MM.1S (cell line): ENCODE data around the gene SNRPD3.

Experiments used
- DNase-seq: peaks from one replicate; pipeline ENCODE4 v3.0.0-alpha.2; 2015
- H2AFZ ChIP-seq: fragments of 300-600 bp; sonication (generic); 2 replicates; pipeline ENCODE4 v1.6.0; 2016; ENCODE audit warnings: antibody characterized with exemption, low read length
- H3F3A ChIP-seq: fragments of 300-600 bp; sonication (generic); 2 replicates; pipeline ENCODE4 v1.6.1; 2016; ENCODE audit warnings: mild to moderate bottlenecking, antibody characterized with exemption, low read length, moderate library complexity, mixed read lengths; ENCODE audit not compliant: insufficient read depth
- H3K27ac ChIP-seq: fragments of 300-600 bp; sonication (generic); 2 replicates; pipeline ENCODE4 v1.5.1; 2016; ENCODE audit warnings: mild to moderate bottlenecking, low read length
- H3K27me3 ChIP-seq: fragments of 300-600 bp; sonication (generic); replicated peaks from 2 replicates; pipeline ENCODE4 v1.6.0; 2016; ENCODE audit warnings: low read length; ENCODE audit not compliant: insufficient read depth
- H3K36me3 ChIP-seq: fragments of 300-600 bp; sonication (generic); replicated peaks from 2 replicates; pipeline ENCODE4 v1.6.1; 2016; ENCODE audit warnings: mild to moderate bottlenecking, low read length, mixed read lengths; ENCODE audit not compliant: insufficient read depth
- H3K4me1 ChIP-seq: fragments of 300-600 bp; sonication (generic); 2 replicates; pipeline ENCODE4 v1.6.1; 2016; ENCODE audit warnings: low read length, mixed read lengths
- H3K4me2 ChIP-seq: fragments of 300-600 bp; sonication (generic); 2 replicates; pipeline ENCODE4 v1.6.0; 2016; ENCODE audit warnings: low read depth, low read length
- H3K4me3 ChIP-seq: fragments of 300-600 bp; sonication (generic); 2 replicates; pipeline ENCODE4 v1.5.1; 2016; ENCODE audit warnings: low read length, mixed read lengths
- H3K79me2 ChIP-seq: fragments of 300-600 bp; sonication (generic); 2 replicates; pipeline ENCODE4 v1.6.1; 2016; ENCODE audit warnings: mixed run types, low read length, mixed read lengths
- H3K9ac ChIP-seq: fragments of 300-600 bp; sonication (generic); 2 replicates; pipeline ENCODE4 v1.6.1; 2016; ENCODE audit warnings: low read length, mixed read lengths
- H3K9me2 ChIP-seq: fragments of 300-600 bp; sonication (generic); replicated peaks from 2 replicates; pipeline ENCODE4 v1.6.1; 2016; ENCODE audit warnings: mild to moderate bottlenecking, low read length, mixed read lengths; ENCODE audit not compliant: insufficient read depth
- H3K9me3 ChIP-seq: fragments of 300-600 bp; sonication (generic); replicated peaks from 2 replicates; pipeline ENCODE4 v1.6.1; 2016; ENCODE audit warnings: mild to moderate bottlenecking, low read length, mixed read lengths; ENCODE audit not compliant: insufficient read depth
- H4K20me1 ChIP-seq: fragments of 300-600 bp; sonication (generic); 2 replicates; pipeline ENCODE4 v1.6.1; 2016; ENCODE audit warnings: mild to moderate bottlenecking, low read length, moderate library complexity, mixed read lengths; ENCODE audit not compliant: insufficient read depth
- EZH2 ChIP-seq: fragments of 300-600 bp; sonication (generic); optimal IDR thresholded peaks from 2 replicates; pipeline ENCODE3; 2017; ENCODE audit warnings: low read depth, mild to moderate bottlenecking, antibody characterized with exemption, low read length, mixed read lengths
- EZH2phosphoT487 ChIP-seq: fragments of 300-600 bp; sonication (generic); IDR thresholded peaks from 2 replicates; pipeline ENCODE4 v1.6.1; 2018; ENCODE audit warnings: antibody characterized with exemption, low read length
- TF ChIP-seq, protein P1 (sequence below): fragments of 300-600 bp; sonication (generic); IDR thresholded peaks from 2 replicates; pipeline ENCODE4 v1.5.1; 2016; ENCODE audit warnings: antibody characterized with exemption, low read length, mixed read lengths

Gene SNRPD3

DNA sequence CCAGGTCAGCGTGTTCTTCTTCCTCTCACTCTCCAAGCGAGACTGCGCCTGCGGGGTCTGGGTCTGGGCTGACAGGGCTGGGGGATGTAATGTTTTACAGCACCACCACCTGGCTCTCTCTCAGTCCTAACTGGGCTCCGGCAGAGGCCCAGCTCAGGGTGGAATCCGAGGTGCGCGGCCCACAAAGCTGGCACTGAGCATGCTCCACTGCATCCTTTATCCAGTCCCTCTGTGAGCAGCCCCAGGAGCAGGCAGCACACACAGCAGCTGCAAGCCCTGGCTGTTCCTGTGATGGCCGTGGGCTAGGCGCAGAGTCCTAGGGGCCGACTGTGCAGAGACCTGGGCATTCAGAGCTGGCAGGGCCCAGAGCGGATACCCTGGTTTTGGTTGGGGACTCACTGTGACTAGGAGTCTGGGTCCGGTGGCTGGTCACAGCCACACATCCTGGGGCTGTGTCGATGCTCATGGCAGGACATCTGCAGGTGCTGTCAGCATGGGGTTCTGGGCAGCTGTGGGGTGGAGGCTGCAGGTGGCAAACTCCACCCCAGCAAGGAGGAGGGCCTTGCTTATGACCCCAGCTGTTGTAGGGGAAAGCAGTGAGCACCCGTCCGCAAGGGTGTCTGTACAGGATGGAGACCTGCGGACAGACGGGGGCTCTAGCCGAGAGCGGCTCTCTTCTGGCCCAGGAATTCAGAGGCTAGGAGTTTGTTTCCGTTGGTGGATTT is 33.1 kb downstream of the SNRPD3 start:
- H3K9me3 ChIP-seq = no peaks in the 10 kb centered on the region
- H3K9ac ChIP-seq = no peak overlapping the region
- H3K27me3 ChIP-seq = no peaks in the 10 kb centered on the region
- no peak overlapping the region for H3K27ac ChIP-seq
- no peaks in the 10 kb centered on the region for H3F3A ChIP-seq
- no peak for DNase-seq
- no peaks in the 10 kb centered on the region for H3K79me2 ChIP-seq
- H2AFZ ChIP-seq = no peak overlapping the region
- no peaks in the 10 kb centered on the region for H3K36me3 ChIP-seq
- no peak overlapping the region for H3K4me3 ChIP-seq
- H4K20me1 ChIP-seq = no peaks in the 10 kb centered on the region
- no peak for TF ChIP-seq EZH2
- TF ChIP-seq, protein P1, sequence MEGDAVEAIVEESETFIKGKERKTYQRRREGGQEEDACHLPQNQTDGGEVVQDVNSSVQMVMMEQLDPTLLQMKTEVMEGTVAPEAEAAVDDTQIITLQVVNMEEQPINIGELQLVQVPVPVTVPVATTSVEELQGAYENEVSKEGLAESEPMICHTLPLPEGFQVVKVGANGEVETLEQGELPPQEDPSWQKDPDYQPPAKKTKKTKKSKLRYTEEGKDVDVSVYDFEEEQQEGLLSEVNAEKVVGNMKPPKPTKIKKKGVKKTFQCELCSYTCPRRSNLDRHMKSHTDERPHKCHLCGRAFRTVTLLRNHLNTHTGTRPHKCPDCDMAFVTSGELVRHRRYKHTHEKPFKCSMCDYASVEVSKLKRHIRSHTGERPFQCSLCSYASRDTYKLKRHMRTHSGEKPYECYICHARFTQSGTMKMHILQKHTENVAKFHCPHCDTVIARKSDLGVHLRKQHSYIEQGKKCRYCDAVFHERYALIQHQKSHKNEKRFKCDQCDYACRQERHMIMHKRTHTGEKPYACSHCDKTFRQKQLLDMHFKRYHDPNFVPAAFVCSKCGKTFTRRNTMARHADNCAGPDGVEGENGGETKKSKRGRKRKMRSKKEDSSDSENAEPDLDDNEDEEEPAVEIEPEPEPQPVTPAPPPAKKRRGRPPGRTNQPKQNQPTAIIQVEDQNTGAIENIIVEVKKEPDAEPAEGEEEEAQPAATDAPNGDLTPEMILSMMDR = no peak
- H3K4me1 ChIP-seq = no peaks in the 10 kb centered on the region
- no peaks in the 10 kb centered on the region for H3K9me2 ChIP-seq
- H3K4me2 ChIP-seq = no peak overlapping the region

DNA sequence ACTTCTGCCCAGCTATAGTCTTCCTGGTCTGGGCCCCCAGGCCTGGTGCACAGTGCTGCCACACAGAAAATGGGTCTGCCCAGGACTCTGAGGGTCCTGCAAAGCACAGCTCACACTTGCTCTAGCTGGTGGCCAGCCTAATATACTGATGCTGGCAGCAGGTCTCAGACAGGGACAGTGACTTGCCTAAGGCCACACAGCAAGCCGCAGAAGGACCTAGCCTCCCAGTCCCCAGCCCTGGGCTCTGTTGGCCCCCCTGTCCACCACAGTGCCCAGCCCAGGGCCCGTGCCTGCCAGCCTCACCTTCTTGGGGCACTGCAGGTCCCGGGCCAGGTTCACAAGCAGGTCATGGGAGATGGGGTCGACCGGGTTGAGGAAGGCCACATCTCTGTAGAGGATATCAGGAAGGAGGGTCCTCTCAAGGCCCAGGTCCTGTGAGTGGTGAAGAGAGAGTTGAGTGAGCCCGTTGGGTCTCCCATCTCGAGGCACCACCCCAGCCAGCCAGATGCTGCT is 33.8 kb downstream of the SNRPD3 start:
- Histone ChIP-seq H3K9me2 (no peaks in the 10 kb centered on the region), H3K36me3 (no peaks in the 10 kb centered on the region), H3K4me2 (no peak overlapping the region), H3K27me3 (no peaks in the 10 kb centered on the region), H3K27ac (no peak overlapping the region), H3K4me1 (no peaks in the 10 kb centered on the region), H3K9me3 (no peaks in the 10 kb centered on the region), H2AFZ (no peak overlapping the region), H3K4me3 (no peak overlapping the region), H3K9ac (no peak overlapping the region), H3F3A (no peaks in the 10 kb centered on the region), H3K79me2 (no peaks in the 10 kb centered on the region), H4K20me1 (no peaks in the 10 kb centered on the region)
- DNase-seq = no peak
- no peak for TF ChIP-seq EZH2
- TF ChIP-seq EZH2phosphoT487 = no peak
- TF ChIP-seq, protein P1 = no peak

DNA sequence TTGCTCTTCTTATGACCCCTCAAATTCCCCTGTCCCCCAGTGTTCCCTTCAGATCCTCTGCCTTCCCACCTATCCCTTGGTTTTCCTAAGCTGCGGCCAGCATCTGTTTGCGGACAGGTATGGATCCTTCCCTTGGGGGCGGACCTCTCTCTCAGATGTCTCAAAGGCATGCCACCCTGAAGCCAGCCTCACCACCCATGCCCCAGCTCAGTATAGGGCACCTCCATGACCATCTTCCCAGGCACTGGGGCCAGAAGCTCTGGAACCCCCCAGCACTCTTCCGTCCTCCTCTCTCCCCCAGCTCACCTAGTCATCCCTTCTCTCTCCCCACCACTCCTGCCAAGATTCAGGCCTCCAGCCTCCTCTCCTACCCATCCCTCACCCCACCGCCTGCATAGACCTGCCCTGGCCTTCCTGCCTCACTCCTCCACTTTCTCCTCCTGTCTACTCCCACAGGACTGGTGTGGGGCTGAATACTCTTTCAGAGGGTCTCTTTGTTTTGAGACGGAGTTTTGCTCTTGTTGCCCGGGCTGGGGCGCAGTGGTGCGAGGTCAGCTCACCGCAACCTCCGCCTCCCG is 34.9 kb downstream of the SNRPD3 start:
- Histone ChIP-seq H3K36me3 (no peaks in the 10 kb centered on the region), H3K79me2 (no peaks in the 10 kb centered on the region), H3K9me3 (no peaks in the 10 kb centered on the region), H3K4me3 (no peak overlapping the region), H3K4me1 (no peaks in the 10 kb centered on the region), H2AFZ (no peak overlapping the region), H3K27me3 (no peaks in the 10 kb centered on the region), H3K4me2 (no peak overlapping the region), H3K9ac (no peak overlapping the region), H3F3A (no peaks in the 10 kb centered on the region), H3K27ac (no peak overlapping the region), H3K9me2 (no peaks in the 10 kb centered on the region), H4K20me1 (no peaks in the 10 kb centered on the region)
- DNase-seq = no peak
- TF ChIP-seq, protein P1 = no peak
- TF ChIP-seq EZH2 (no peak), EZH2phosphoT487 (no peak)
